ENCODE measurements around the gene MUL1.
"Not testable (repeated sequence)": the region's sequence is repeated elsewhere in the genome, so short reads cannot be mapped to it uniquely, and the experiment has no call there.

Gene MUL1, protein sequence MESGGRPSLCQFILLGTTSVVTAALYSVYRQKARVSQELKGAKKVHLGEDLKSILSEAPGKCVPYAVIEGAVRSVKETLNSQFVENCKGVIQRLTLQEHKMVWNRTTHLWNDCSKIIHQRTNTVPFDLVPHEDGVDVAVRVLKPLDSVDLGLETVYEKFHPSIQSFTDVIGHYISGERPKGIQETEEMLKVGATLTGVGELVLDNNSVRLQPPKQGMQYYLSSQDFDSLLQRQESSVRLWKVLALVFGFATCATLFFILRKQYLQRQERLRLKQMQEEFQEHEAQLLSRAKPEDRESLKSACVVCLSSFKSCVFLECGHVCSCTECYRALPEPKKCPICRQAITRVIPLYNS

GRCh38 chr1:20507564-20508410 is at the start of gene MUL1:
Gene MUL1, minus strand, starts transcription at chr1:20508151. Its CDS starts 127 bp downstream, at chr1:20508024.
- peak; percentile 92 for DNase-seq (ENCODE audit: low spot score)

- DNase-seq (ENCODE audit: low spot score), result no peak
These were observed 47.8 kb upstream of the MUL1 start for GRCh38 chr1:20555758-20556120.

GRCh38 chr1:20555025-20555757 is 47.2 kb upstream of the MUL1 start:
- DNase-seq (ENCODE audit: low spot score), result no peak

GRCh38 chr1:20552728-20553445 is 44.9 kb upstream of the MUL1 start:
- DNase-seq (ENCODE audit: low spot score), result no peak

- DNase-seq (ENCODE audit: low spot score), result peak; percentile 51
These were observed 44.2 kb upstream of the MUL1 start, which contains the start of gene FAM43B for GRCh38 chr1:20551945-20552727. Gene FAM43B, plus strand, starts transcription at chr1:20552573. Its CDS starts 401 bp downstream, at chr1:20552974.

GRCh38 chr1:20551161-20551560 is 43.2 kb upstream of the MUL1 start:
- DNase-seq (ENCODE audit: low spot score), result no peak

DNA sequence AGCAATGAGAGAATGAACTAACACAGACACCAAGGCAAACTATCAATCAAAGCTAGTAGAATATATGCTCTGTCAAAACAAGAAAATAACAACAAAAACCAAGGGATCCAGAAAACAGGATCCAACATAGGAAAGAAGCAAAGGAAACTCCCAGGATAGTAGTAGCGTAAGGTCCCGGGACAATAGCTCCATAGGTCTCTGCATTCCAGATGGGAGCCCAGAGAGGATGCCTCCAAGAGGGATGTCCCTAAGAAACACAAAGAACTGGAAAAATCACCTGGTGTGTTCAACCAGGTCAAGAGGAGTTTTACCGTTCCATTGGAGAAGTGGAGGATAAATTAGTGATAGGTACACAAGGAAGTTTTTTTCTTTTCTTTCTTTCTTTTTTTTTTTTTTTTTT is 38.7 kb upstream of the MUL1 start:
- DNase-seq (ENCODE audit: low spot score), result no peak

GRCh38 chr1:20540281-20540680 is 32.3 kb upstream of the MUL1 start:
- no peak for DNase-seq (ENCODE audit: low spot score)

- DNase-seq (ENCODE audit: low spot score), result no peak
These were observed 31.0 kb upstream of the MUL1 start for GRCh38 chr1:20538760-20539551.

DNA sequence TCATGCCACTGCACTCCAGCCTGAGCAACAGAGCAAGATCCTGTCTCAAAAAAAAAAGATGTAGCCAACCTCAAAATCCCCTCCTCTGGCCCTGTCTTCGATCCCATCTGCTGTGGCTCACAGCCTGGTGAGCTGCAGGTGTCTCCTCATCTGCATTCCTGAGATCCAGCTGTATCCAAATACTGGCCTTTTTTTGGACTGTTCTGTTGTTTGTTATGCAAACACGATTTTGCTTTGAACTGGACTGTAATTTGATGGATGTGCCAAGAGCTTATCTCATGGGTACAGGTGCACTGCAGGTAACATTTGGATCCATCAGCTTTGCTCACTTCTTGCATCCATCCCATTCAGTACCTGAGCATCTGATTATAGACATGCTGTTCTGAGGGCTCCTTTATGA is 30.3 kb upstream of the MUL1 start:
- DNase-seq (ENCODE audit: low spot score), result no peak

- no peak for DNase-seq (ENCODE audit: low spot score)
These were observed 26.9 kb upstream of the MUL1 start for GRCh38 chr1:20534659-20535417.

GRCh38 chr1:20533635-20534034 is 25.7 kb upstream of the MUL1 start:
- DNase-seq (ENCODE audit: low spot score), result no peak

DNA sequence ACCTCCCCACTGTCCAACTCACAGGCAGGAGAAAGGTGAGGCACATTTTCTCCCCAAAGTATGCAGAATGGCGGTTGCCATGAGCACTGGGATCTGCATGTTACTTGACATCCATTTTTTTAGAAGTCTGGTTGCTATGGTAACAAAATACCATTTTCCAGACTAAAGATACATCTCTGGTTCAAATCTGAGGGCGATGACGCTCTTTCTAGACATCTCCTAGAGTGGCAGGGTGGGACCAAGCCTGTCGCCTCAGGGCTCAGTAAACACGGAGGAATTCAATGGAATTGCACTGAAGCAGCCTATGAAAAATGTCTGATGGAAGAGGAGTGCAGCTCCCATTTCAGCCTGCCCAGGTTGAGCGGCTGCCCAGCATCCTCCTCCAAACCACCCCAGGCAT is 22.9 kb upstream of the MUL1 start:
- DNase-seq (ENCODE audit: low spot score), result no peak

GRCh38 chr1:20530306-20530705 is 22.4 kb upstream of the MUL1 start:
- no peak for DNase-seq (ENCODE audit: low spot score)

GRCh38 chr1:20528221-20528620 is 20.3 kb upstream of the MUL1 start:
- no peak for DNase-seq (ENCODE audit: low spot score)

- DNase-seq (ENCODE audit: low spot score), result no peak
These were observed 18.3 kb upstream of the MUL1 start for GRCh38 chr1:20526267-20526666.

- DNase-seq (ENCODE audit: low spot score), result peak; percentile 52
These were observed 14.3 kb upstream of the MUL1 start for GRCh38 chr1:20521960-20522861.

- DNase-seq (ENCODE audit: low spot score), result not testable (repeated sequence)
These were observed 11.8 kb upstream of the MUL1 start for GRCh38 chr1:20519609-20520262.

Data from germinal center (tissue), 1 donor.